Neuronal stem cell (in vitro differentiated cells): ENCODE data around the gene SUPT20H.

Source experiments
- DNase-seq: peaks from one replicate; pipeline ENCODE4 v3.0.0-alpha.2; 2013; ENCODE audit warnings: low spot score
- H2AFZ ChIP-seq: one replicate; pipeline ENCODE4 v1.6.1; 2013; ENCODE audit warnings: mild to moderate bottlenecking, low read length, inconsistent platforms
- H2AK5ac ChIP-seq: 2 replicates; pipeline ENCODE4 v1.6.1; 2013; ENCODE audit warnings: low read depth, mild to moderate bottlenecking, inconsistent platforms, low read length, moderate library complexity, mixed read lengths
- H2BK120ac ChIP-seq: 2 replicates; pipeline ENCODE4 v1.6.1; 2013; ENCODE audit warnings: low read depth, mild to moderate bottlenecking, inconsistent platforms, low read length, moderate library complexity, mixed read lengths
- H2BK12ac ChIP-seq: one replicate; pipeline ENCODE4 v1.6.1; 2013; ENCODE audit warnings: low read length, inconsistent platforms
- H2BK15ac ChIP-seq: 2 replicates; pipeline ENCODE4 v1.6.1; 2013; ENCODE audit warnings: mild to moderate bottlenecking, low read length, inconsistent platforms, mixed read lengths
- H2BK5ac ChIP-seq: one replicate; pipeline ENCODE4 v1.6.1; 2013; ENCODE audit warnings: inconsistent platforms, mild to moderate bottlenecking, low read length, moderate library complexity
- H3K14ac ChIP-seq: one replicate; pipeline ENCODE4 v1.6.1; 2013; ENCODE audit warnings: low read length, inconsistent platforms
- H3K18ac ChIP-seq: 2 replicates; pipeline ENCODE4 v1.6.1; 2013; ENCODE audit warnings: low read length, inconsistent platforms
- H3K23ac ChIP-seq: 2 replicates; pipeline ENCODE4 v1.6.1; 2013; ENCODE audit warnings: low read depth, mild to moderate bottlenecking, mixed read lengths, low read length, inconsistent platforms; ENCODE audit not compliant: poor library complexity
- H3K27ac ChIP-seq: replicated peaks from 3 replicates; pipeline ENCODE4 v1.5.1; 2013; ENCODE audit warnings: low read length, inconsistent platforms
- H3K27me3 ChIP-seq, 3 experiments: 2 replicates each; pipeline ENCODE4 v1.6.1; 2013; ENCODE audit warnings: low read length in 3 of 3, mild to moderate bottlenecking in 2 of 3, inconsistent platforms in 1 of 3, low read depth in 1 of 3, mixed read lengths in 1 of 3, moderate library complexity in 1 of 3; ENCODE audit not compliant: control insufficient read depth in 3 of 3, insufficient read depth in 3 of 3
- H3K36me3 ChIP-seq, 2 donors: replicated peaks in 1 of 2; 2 replicates each; pipeline ENCODE4 v1.6.1; 2013; ENCODE audit warnings: low read length in 2 of 2; ENCODE audit not compliant: control insufficient read depth in 2 of 2, insufficient read depth in 2 of 2
- H3K4ac ChIP-seq: 2 replicates; pipeline ENCODE4 v1.6.1; 2013; ENCODE audit warnings: inconsistent platforms, mild to moderate bottlenecking, low read length, moderate library complexity
- H3K4me1 ChIP-seq, 2 donors: 1 replicate in 1 of 2; 2 replicates in 1 of 2; pipeline ENCODE4 v1.6.1; 2013; ENCODE audit warnings: low read length in 2 of 2, low read depth in 1 of 2; ENCODE audit not compliant: control insufficient read depth in 2 of 2, insufficient read depth in 1 of 2
- H3K4me2 ChIP-seq: one replicate; pipeline ENCODE4 v1.6.1; 2013; ENCODE audit warnings: mild to moderate bottlenecking, low read length, inconsistent platforms; ENCODE audit not compliant: insufficient read depth, poor library complexity, severe bottlenecking
- H3K4me3 ChIP-seq, 2 donors: 2 replicates each; pipeline ENCODE4 v1.5.1; 2013; ENCODE audit warnings: low read length in 2 of 2, mild to moderate bottlenecking in 2 of 2, inconsistent platforms in 1 of 2, moderate library complexity in 1 of 2
- H3K79me1 ChIP-seq: one replicate; pipeline ENCODE4 v1.6.1; 2013; ENCODE audit warnings: low read depth, mild to moderate bottlenecking, inconsistent platforms, low read length, moderate library complexity
- H3K9ac ChIP-seq: one replicate; pipeline ENCODE4 v1.6.1; 2013; ENCODE audit warnings: mild to moderate bottlenecking, low read depth, low read length, inconsistent platforms; ENCODE audit not compliant: poor library complexity
- H3K9me3 ChIP-seq, 2 donors: replicated peaks in 1 of 2; 2 replicates each; pipeline versions ENCODE3 to v1.6.1; 2013; ENCODE audit warnings: low read length in 2 of 2, mild to moderate bottlenecking in 2 of 2, inconsistent platforms in 1 of 2, low read depth in 1 of 2, mixed read lengths in 1 of 2, moderate library complexity in 1 of 2; ENCODE audit not compliant: control insufficient read depth in 2 of 2, insufficient read depth in 1 of 2
- H4K8ac ChIP-seq: one replicate; pipeline ENCODE4 v1.6.1; 2013; ENCODE audit warnings: low read depth, mild to moderate bottlenecking, inconsistent platforms, low read length, moderate library complexity
- H4K91ac ChIP-seq: one replicate; pipeline ENCODE4 v1.6.1; 2013; ENCODE audit warnings: low read length, low read depth, mild to moderate bottlenecking, inconsistent platforms; ENCODE audit not compliant: poor library complexity
- WGBS, 2 donors: extraction: QIAGEN DNeasy Blood & Tissue Kit; methylation state at CpG; one replicate each; pipeline ENCODE4 v1.1.7; 2013; ENCODE audit warnings: missing lambda C conversion rate in 2 of 2, mixed read lengths in 1 of 2; ENCODE audit not compliant: insufficient read length in 2 of 2, insufficient replicate concordance in 1 of 2; ENCODE audit errors: extremely low coverage in 2 of 2; 5-methylcytosine and 5-hydroxymethylcytosine counted together

Gene SUPT20H

GRCh38 chr13:37047032-37047431 is 12.5 kb downstream of the SUPT20H start:
- H3K4ac ChIP-seq, result no peak overlapping the region
- H3K9me3 ChIP-seq, result no peaks in the 10 kb centered on the region
- no peak overlapping the region for H2AK5ac ChIP-seq
- H3K27ac ChIP-seq, result no peak overlapping the region
- H3K18ac ChIP-seq, result no peak overlapping the region
- no CpG with 5 or more reads among the region's 2 CpGs for WGBS, 2 donors
- no peak overlapping the region for H2BK15ac ChIP-seq
- no peak overlapping the region for H2BK5ac ChIP-seq
- H2AFZ ChIP-seq, result no peak overlapping the region
- no peak for DNase-seq
- H2BK120ac ChIP-seq, result no peak overlapping the region
- H3K23ac ChIP-seq, result no peak overlapping the region
- no peaks in the 10 kb centered on the region for H3K27me3 ChIP-seq
- no peak overlapping the region for H4K91ac ChIP-seq
- H3K4me2 ChIP-seq, result no peak overlapping the region
- H3K14ac ChIP-seq, result no peak overlapping the region
- H4K8ac ChIP-seq, result no peak overlapping the region
- no peak overlapping the region for H3K4me3 ChIP-seq
- H2BK12ac ChIP-seq, result no peak overlapping the region
- no peaks in the 10 kb centered on the region for H3K4me1 ChIP-seq
- no peak overlapping the region for H3K9ac ChIP-seq
- no peaks in the 10 kb centered on the region for H3K79me1 ChIP-seq
- H3K36me3 ChIP-seq, result peaks cover 11 to 98% of the 10 kb centered on the region in 2 donors

- H3K4me1 ChIP-seq, result no peaks in the 10 kb centered on the region
- H2AFZ ChIP-seq, result no peak overlapping the region
- no peak overlapping the region for H2AK5ac ChIP-seq
- no peaks in the 10 kb centered on the region for H3K9me3 ChIP-seq
- no peak for DNase-seq
- peaks cover 14 to 99% of the 10 kb centered on the region in 2 donors for H3K36me3 ChIP-seq
- WGBS, 2 donors, result no CpG with 5 or more reads among the region's 1 CpG
- no peak overlapping the region for H4K91ac ChIP-seq
- H3K27ac ChIP-seq, result no peak overlapping the region
- H3K4me2 ChIP-seq, result no peak overlapping the region
- no peak overlapping the region for H3K9ac ChIP-seq
- no peaks in the 10 kb centered on the region for H3K27me3 ChIP-seq
- no peak overlapping the region for H2BK5ac ChIP-seq
- no peaks in the 10 kb centered on the region for H3K79me1 ChIP-seq
- no peak overlapping the region for H3K4ac ChIP-seq
- H3K23ac ChIP-seq, result no peak overlapping the region
- H2BK12ac ChIP-seq, result no peak overlapping the region
- no peak overlapping the region for H3K4me3 ChIP-seq
- no peak overlapping the region for H3K14ac ChIP-seq
- no peak overlapping the region for H2BK120ac ChIP-seq
- no peak overlapping the region for H3K18ac ChIP-seq
- no peak overlapping the region for H4K8ac ChIP-seq
- H2BK15ac ChIP-seq, result no peak overlapping the region
These were observed 13.4 kb downstream of the SUPT20H start for GRCh38 chr13:37046062-37046461.

GRCh38 chr13:37040789-37041188 is 18.7 kb downstream of the SUPT20H start:
- H3K4me1 ChIP-seq, result no peaks in the 10 kb centered on the region
- H2BK12ac ChIP-seq, result no peak overlapping the region
- no peak overlapping the region for H3K23ac ChIP-seq
- DNase-seq, result no peak
- no peak overlapping the region for H3K14ac ChIP-seq
- H3K18ac ChIP-seq, result no peak overlapping the region
- no peak overlapping the region for H4K91ac ChIP-seq
- H3K4me3 ChIP-seq, result no peak overlapping the region
- H3K27me3 ChIP-seq, result no peaks in the 10 kb centered on the region
- peaks cover 21 to 100% of the 10 kb centered on the region in 2 donors for H3K36me3 ChIP-seq
- no peak overlapping the region for H2BK15ac ChIP-seq
- no peak overlapping the region for H2AFZ ChIP-seq
- H3K9ac ChIP-seq, result no peak overlapping the region
- H4K8ac ChIP-seq, result no peak overlapping the region
- H2AK5ac ChIP-seq, result no peak overlapping the region
- no peak overlapping the region for H2BK120ac ChIP-seq
- H3K27ac ChIP-seq, result no peak overlapping the region
- peaks cover 0 to 4% of the 10 kb centered on the region in 2 donors for H3K9me3 ChIP-seq
- H3K79me1 ChIP-seq, result no peaks in the 10 kb centered on the region
- no peak overlapping the region for H3K4ac ChIP-seq
- no peak overlapping the region for H2BK5ac ChIP-seq
- H3K4me2 ChIP-seq, result no peak overlapping the region

GRCh38 chr13:37039896-37040295 is 19.6 kb downstream of the SUPT20H start:
- Histone ChIP-seq H2BK120ac (no peak overlapping the region), H2BK15ac (no peak overlapping the region), H3K14ac (no peak overlapping the region), H2BK12ac (no peak overlapping the region), H3K27me3 (no peaks in the 10 kb centered on the region), H3K9ac (no peak overlapping the region), H2AFZ (no peak overlapping the region), H4K91ac (no peak overlapping the region), H2BK5ac (no peak overlapping the region), H3K18ac (no peak overlapping the region), H3K79me1 (no peaks in the 10 kb centered on the region), H3K9me3 (peaks cover 2 to 13% of the 10 kb centered on the region in 2 donors), H3K4me3 (no peak overlapping the region), H3K4ac (no peak overlapping the region), H3K4me1 (no peaks in the 10 kb centered on the region), H3K27ac (no peak overlapping the region), H3K4me2 (no peak overlapping the region), H2AK5ac (no peak overlapping the region), H3K23ac (no peak overlapping the region), H4K8ac (no peak overlapping the region), H3K36me3 (peaks cover 26 to 100% of the 10 kb centered on the region in 2 donors)
- DNase-seq, result no peak
